GM12891 (cell line): Measurements from ENCODE around the gene MAD1L1.

Experiments
- DNase-seq: peaks from one replicate; pipeline ENCODE4 v3.0.0; 2011; ENCODE audit warnings: low spot score; ENCODE audit not compliant: insufficient read length
- FAIRE-seq: peaks from 2 replicates; lab custom pipeline; 2011; peaks lifted over from hg19 to GRCh38; lab: Jason Lieb, UNC
- PAX5 ChIP-seq: IDR thresholded peaks from 2 replicates; pipeline ENCODE4 v1.6.1; 2011; ENCODE audit warnings: low read length, moderate library complexity, mild to moderate bottlenecking; ENCODE audit not compliant: insufficient read depth, severe bottlenecking
- POLR2A ChIP-seq: IDR thresholded peaks from 2 replicates; pipeline ENCODE4 v1.6.1; 2011; ENCODE audit warnings: low read depth, low read length, control low read depth
- POLR2AphosphoS5 ChIP-seq: IDR thresholded peaks from 2 replicates; pipeline ENCODE4 v1.6.1; 2011; ENCODE audit warnings: low read depth, low read length, control low read depth
- POU2F2 ChIP-seq: IDR thresholded peaks from 2 replicates; pipeline ENCODE4 v1.6.1; 2011; ENCODE audit warnings: low read depth, mild to moderate bottlenecking, control low read depth, low read length, moderate library complexity
- SPI1 ChIP-seq: IDR thresholded peaks from 2 replicates; pipeline ENCODE4 v1.6.1; 2011; ENCODE audit warnings: low read depth, low read length, control low read depth
- TAF1 ChIP-seq: IDR thresholded peaks from 2 replicates; pipeline ENCODE4 v1.6.1; 2011; ENCODE audit warnings: low read depth, low read length, control low read depth

The MAD1L1 gene

DNA sequence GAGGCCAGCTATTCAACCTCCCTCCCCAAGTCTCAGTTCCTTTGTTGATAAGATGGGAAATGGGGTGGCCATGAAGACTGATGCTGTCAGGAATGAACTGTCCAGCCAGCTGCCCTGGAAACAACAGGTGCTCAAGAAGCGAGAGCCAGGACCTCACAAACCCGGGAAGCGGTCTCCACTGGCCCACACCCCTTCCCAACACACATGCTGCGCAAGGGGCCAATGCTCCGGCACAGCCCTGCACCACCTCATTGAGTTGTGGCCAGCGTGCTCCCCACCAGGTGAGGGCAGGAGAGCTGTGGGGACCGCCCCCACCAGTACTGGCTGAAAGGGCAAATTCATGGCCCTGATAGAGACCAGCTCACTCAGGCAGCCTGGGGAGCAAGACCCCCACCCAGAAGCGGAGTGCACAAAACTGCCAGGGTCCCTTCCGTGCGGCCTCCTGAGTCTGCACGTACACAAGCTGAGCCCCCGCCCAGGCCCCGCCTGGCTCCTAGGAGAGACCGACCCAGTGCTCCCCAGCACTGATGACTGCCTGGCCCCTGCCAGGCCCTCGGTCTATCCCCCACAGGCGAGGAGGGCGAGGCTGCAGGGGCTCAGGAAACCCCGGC, 216.6 kb downstream of the MAD1L1 start:
- FAIRE-seq (no peak), DNase-seq (no peak)
- TF ChIP-seq POLR2AphosphoS5, result no peak
- TF ChIP-seq POU2F2, result no peak
- no peak for TF ChIP-seq SPI1
- no peak for TF ChIP-seq PAX5
- TF ChIP-seq TAF1, result no peak
- no peak for TF ChIP-seq POLR2A

DNA sequence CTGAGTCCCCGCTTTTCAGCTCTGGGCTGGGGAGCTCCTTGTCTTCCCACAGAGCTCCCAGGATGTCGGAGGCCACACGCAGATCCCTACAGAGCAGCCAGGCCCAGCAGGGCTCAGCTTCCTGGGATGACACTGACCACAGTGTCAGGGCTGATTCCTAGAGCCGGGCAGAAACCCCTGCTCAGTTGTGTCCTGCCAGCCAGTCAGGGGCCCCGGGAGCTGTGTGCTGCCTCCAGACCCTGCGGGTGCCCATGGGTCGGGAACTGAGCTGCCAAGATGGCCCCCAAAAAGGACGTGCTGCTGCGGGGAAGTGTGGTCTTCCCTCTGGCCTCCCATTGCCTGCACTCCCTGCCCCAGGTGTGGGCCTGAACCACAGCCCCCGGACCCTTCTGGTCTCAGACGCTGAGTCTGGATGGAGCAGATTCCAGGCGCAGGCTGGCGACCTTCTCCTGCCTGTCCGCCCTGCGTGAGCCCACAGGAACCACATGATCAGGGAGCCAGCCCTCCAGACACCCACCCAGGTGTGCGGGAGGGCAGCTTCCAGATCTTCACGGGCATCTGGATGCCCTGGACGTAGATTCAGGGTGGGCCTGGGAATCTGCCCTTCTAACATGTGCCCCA, 217.4 kb downstream of the MAD1L1 start:
- TF ChIP-seq POLR2AphosphoS5, result no peak
- TF ChIP-seq SPI1, result no peak
- no peak for TF ChIP-seq POLR2A
- no peak for TF ChIP-seq TAF1
- no peak for TF ChIP-seq PAX5
- TF ChIP-seq POU2F2, result no peak
- FAIRE-seq (no peak), DNase-seq (no peak)

DNA sequence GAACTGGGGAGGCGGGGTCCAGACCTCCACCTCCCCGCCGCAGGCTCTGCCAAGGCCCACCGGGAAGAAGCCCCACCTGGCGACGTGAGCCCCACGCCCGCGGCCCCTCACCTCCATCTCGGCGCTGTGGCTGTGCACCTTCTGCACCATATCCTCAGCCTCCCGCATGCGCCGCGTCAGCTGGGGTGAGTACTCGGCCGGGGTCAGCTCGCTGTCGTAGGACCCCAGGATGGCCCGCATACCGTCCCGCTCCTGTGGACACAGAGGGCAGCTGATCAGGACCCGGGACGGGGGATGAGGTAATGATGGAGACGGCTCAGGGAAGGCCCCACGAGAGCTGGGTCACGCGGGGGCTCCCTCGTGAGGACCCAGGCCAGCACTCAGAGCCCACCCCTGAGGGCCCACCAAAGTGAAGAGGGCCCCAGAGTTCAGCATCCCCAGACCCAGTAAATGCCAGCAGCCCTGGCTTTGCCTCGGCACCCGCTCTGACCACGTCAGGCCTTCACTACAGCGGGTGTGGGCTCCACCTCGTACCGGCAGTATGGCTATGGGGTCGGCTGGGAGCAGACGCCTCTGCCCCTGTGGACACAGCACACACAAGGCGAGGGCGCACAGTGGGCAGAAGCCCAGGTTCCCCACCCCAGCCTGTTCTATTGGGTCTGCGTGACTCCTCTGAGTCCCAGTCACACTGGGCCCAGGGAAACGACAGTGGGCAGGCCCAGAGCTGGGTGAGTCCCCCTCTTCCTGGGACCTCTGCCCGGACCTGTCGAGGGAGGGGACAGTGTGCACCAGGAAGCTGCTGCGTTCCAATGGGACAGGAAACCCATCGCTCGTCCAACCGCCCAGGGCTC, 218.1 kb downstream of the MAD1L1 start:
- TF ChIP-seq POLR2AphosphoS5 (no peak), TAF1 (no peak), POLR2A (no peak), POU2F2 (no peak), SPI1 (no peak), PAX5 (no peak)
- FAIRE-seq, result no peak
- DNase-seq, result no peak

DNA sequence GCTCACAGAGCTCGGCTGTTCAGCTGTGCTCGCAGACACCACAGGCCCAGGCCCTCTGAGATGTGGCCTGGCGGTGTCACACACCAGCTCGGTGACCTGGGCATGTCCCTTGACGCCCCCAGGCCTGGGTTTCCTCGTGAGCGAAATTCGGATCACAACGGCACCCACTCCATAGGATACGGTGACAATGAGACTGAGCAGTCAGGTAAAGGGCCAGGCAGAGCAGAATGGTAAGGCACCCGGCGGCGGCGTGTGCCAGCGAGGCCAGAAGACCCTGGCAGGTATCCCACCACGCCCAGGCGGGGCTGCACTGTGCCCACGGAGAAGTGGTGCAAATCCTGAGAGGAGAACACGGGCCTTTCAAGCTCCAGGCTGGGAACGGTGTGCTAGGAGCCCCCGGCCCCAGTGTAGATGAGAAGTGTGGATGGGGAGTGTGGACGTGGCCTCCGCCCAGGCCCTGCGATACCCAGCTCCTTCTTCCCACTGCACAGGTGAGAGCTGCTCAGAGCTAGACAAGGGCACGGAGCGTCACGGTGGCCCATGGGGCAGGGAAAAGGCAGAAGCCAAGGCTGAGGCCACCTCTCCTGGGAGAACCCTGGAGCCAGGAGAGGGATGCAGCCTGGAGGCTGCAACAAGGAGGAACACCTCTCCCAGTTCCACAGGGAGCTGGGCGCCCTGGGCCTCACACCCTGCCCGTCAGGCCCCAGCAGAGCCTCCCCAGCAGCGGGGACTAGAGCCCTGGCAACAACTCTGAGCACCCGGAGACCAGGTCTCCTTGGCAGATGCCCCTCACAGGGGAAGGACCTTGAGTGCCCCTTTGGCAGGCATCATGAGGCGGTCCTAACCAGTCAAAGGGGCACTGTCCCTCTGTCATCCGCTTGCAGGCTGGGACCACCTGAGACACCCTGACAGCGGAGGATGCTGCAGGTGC, 219.1 kb downstream of the MAD1L1 start:
- TF ChIP-seq POLR2AphosphoS5 (no peak), POLR2A (no peak), POU2F2 (no peak), TAF1 (no peak), PAX5 (no peak), SPI1 (no peak)
- DNase-seq, result no peak
- FAIRE-seq, result no peak

- DNase-seq (no peak), FAIRE-seq (no peak)
- TF ChIP-seq SPI1 (no peak), POLR2A (no peak)
Measured at GRCh38 chr7:2012981-2013380, 219.8 kb downstream of the MAD1L1 start.

DNA sequence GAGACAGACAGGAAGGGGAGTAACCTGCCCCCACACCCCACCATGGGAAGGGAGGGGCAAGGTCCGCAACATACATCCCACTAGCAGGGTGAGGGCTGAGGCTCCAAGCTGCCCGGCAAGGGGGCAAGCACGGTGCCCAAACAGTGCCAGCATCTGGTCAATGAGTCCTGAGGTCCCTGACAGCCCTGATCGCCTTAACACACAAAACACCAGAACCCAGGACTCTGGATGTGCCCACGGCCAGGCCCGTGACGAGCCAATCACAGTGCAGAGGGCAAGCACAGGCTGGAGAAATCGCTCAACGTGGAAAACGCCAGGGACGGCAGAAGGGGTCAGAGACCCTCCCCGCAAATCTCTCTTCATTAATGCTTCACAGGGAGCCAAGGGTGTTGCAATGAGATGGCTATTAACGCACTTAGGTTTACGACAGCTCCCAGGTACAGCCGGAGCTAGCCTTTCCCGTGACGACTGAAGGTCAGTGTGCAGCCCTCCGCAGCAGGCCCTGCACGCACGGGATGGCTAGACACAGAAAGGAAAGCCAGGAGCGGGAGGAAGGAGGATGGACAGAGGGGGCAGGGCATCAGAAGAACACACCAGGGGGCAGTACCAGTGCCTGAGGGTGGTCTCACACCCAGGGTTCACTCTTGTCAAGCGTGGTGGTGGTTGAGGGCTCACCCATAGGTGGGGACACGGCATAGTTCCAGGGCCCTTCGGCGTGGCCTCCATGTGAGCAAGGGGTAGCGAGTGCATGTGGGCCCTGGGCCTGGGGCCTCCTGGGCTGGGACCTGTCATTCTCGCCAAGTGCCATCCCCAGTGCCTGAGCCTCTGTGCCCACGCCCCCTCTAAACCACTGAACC, 220.5 kb downstream of the MAD1L1 start:
- no peak for TF ChIP-seq TAF1
- no peak for TF ChIP-seq POU2F2
- TF ChIP-seq POLR2A, result no peak
- no peak for TF ChIP-seq POLR2AphosphoS5
- TF ChIP-seq SPI1, result no peak
- no peak for TF ChIP-seq PAX5
- DNase-seq, result no peak
- FAIRE-seq, result no peak

GRCh38 chr7:2011266-2012043, 221.3 kb downstream of the MAD1L1 start:
- DNase-seq (no peak), FAIRE-seq (no peak)
- TF ChIP-seq POLR2AphosphoS5, result no peak
- TF ChIP-seq PAX5, result no peak
- TF ChIP-seq SPI1, result no peak
- TF ChIP-seq POU2F2, result no peak
- TF ChIP-seq TAF1, result no peak
- TF ChIP-seq POLR2A, result no peak

DNA sequence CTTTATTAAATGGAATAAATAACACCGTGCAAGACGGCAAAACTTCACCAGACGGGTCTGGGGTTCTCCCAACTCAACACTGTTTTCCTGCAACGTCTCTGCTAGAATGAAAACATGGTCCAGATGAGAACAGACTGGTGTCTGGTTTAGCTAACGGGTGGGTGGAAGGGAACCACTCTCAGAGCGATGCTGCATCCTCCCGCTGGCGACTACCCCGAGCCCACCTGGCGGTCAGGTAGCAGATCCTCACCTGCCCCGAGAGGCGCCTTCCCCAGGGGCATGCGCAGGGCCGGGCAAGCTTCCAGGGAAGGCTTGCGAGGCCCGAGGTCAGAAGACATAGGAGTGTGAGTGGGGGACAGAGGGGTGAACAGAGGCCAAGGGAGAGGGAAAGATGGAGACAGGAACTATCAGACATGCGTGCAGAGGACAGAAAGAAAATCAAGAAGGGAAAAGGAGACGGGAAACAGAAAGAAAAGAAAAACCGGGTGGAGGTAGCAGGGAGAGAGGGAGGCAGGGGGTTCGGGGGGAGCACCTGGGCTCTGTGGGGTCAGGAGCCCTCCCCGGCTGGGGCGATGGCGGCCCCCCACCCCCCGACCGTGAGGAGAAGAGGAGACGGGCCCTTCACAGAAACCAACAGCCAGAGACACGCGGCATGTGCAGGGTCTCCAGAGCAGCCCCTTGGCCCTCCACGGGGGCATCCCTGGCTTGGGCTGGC, 222.0 kb downstream of the MAD1L1 start:
- no peak for DNase-seq
- FAIRE-seq, result no peak
- TF ChIP-seq TAF1 (no peak), PAX5 (no peak)
